ENCODE measurements around the gene TRPC4AP.

DNA sequence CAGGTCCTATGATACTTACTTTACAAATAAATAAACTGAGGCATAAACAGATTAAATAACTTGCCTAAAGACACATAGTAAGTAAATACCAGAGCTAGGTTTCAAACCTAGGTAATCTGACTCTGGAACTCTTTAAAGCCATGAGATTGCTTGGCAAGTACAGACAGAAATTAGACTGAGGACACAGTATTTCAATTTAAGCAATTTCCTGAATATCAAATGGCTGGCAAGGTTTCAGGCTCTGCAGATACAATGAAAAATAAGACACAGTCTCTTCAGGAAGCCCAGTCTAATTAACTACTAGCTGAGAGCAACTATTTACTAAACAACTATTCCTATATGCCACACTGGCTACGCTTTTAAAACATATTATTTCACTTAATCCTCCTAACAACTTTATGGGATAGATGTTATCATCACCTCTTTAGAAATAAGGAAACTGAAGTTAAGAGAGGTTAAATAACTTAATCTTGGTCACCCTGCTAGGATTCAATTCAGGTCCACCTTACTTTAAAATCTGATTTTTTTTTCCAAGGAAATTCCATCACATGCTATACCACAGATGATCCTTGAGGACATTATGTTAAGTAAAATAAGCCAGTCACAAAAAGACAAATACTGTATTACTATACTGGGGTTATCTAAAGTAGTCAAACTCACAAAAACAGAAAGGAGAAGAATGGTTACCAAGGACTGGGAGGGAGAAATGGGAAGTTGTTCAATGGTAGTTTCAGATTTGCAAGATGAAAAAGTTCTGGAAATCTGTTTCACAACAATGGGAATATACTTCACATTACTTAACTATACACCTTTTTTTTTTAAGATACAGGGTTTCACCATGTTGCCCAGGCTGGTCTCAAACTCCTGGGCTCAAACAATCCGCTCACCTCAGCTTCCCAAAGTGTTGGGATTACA lies 4.1 kb downstream of the TRPC4AP start:
- TF ChIP-seq CTCF (IDR thresholded peaks at IDR 0.05) (no peak), POLR2A (IDR thresholded peaks at IDR 0.05) (no peak), POLR2AphosphoS5 (IDR thresholded peaks at IDR 0.05) (no peak)

Measured in upper lobe of left lung (tissue), 4 donors.